Esophagus squamous epithelium (tissue), 5 donors: ENCODE measurements around the gene APMAP. TPM values are rescaled to one million over a fixed set of nuclear protein-coding genes. Genes with fewer than 3 reads are reported as not detected.

ENCODE experiments used
- DNase-seq: peaks from one replicate; lab custom pipeline; 2025; lab: John Stamatoyannopoulos, UW
- H3K27ac ChIP-seq, 4 donors: fragments of 200-600 bp; sonication (generic); one replicate each; pipeline ENCODE4 v1.5.1; 2016 to 2019; ENCODE audit warnings: mild to moderate bottlenecking in 1 of 4
- H3K27me3 ChIP-seq, 4 donors: fragments of 200-600 bp; sonication (generic); 1 replicate in 3 of 4; 2 replicates in 1 of 4; pipeline versions ENCODE4 v1.5.1 to v1.6.0; 2017 to 2021; ENCODE audit warnings: antibody characterized with exemption in 1 of 4
- H3K36me3 ChIP-seq, 3 donors: fragments of 200-600 bp; sonication (generic); one replicate each; pipeline ENCODE4 v1.5.1; 2016 to 2019
- H3K4me1 ChIP-seq, 3 donors: fragments of 200-600 bp; sonication (generic); one replicate each; pipeline ENCODE4 v1.5.1; 2017 to 2019
- H3K4me3 ChIP-seq, 4 donors: fragments of 200-600 bp; sonication (generic); 1 replicate in 3 of 4; 2 replicates in 1 of 4; pipeline ENCODE4 v1.5.1; 2016 to 2019; ENCODE audit warnings: mild to moderate bottlenecking in 2 of 4, moderate library complexity in 1 of 4
- H3K9me3 ChIP-seq, 3 donors: fragments of 200-600 bp; sonication (generic); one replicate each; pipeline ENCODE4 v1.5.1; 2016 to 2019
- CTCF ChIP-seq, 6 experiments: fragments of 450-650 bp in 4 of 6; fragments of 200-600 bp in 2 of 6; sonication (generic) in 2 of 6; IDR thresholded peaks; one replicate each; pipeline ENCODE4 v1.5.1; 2016 to 2019; ENCODE audit warnings: antibody characterized with exemption in 6 of 6, mild to moderate bottlenecking in 4 of 6, moderate library complexity in 4 of 6
- POLR2A ChIP-seq, 4 donors: fragments of 450-650 bp; IDR thresholded peaks; one replicate each; pipeline ENCODE4 v1.6.1; 2017; ENCODE audit warnings: antibody characterized with exemption in 4 of 4, mild to moderate bottlenecking in 4 of 4, moderate library complexity in 3 of 4
- WGBS, 2 donors: methylation state at CpG; one replicate each; pipeline ENCODE4 v1.1.5; 2018; 5-methylcytosine and 5-hydroxymethylcytosine counted together
- intact Hi-C: fragments of 100-400 bp; cut with DNase I; formaldehyde crosslinking; loops from one replicate; pipeline ENCODE4 v1.15.0; 2022
- total RNA-seq, 4 donors: library from RNA; depleted of rRNA; stranded (reverse); fragments of >200 nt; gene quantifications; one replicate each; pipeline ENCODE4 v1.1.0, GENCODE V29; 2016
- donor health status: DM: yes; HTN: yes; CAD: no.

Gene APMAP
- total RNA-seq, 4 donors from 2014 or later: 16.7 to 38.4 (median 25.6) TPM

DNA sequence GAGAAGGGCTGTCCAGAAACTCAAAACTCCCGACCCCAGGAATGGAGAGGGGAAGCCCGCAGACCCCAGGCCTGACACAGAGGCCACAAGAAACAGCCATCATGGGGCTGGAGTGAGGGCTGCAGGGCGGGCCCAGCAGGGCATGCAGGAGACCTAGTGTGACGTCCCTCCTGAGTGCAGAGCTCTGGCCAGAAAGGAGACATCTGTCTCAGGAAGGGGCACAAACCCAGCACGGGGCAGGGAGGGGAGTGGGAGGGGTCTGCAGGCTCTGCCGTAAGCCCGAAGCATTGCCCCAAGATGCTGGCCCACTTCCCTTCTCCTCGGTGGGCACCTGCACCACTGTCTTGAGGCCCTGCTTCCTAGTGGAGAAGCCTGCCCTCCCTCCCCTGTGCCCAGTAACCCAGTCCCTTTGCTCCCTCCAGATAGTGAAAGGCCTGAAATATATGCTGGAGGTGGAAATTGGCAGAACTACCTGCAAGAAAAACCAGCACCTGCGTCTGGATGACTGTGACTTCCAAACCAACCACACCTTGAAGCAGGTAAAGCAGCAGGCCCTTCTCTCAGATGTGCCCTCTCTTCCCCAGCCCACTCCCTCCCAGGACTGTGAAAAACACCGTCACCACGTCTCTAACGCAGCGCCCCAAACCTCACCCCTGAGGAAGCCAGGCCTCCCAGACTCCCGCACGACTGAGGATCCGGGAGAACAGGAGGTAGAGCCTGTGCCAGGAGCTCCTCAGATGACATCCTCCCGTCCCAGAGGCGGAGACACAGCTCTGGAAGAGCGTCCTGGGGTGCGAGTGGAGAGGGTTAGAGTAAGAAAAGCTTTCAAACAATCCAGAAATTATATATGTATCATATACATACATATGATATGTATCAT lies 33.8 kb downstream of the APMAP start:
- Histone ChIP-seq H3K4me3 (no peak overlapping the region), H3K27me3 (no peaks in the 10 kb centered on the region), H3K27ac (no peak overlapping the region), H3K36me3 (peaks cover 12 to 80% (median 18%) of the 10 kb centered on the region in 3 donors), H3K4me1 (peaks cover 0 to 13% (median 0%) of the 10 kb centered on the region in 3 donors), H3K9me3 (no peaks in the 10 kb centered on the region)
- intact Hi-C loops: no loop called here
- DNase-seq: no peak
- TF ChIP-seq POLR2A (IDR thresholded peaks at IDR 0.05): no peak
- WGBS, 2 donors: 78 to 92% methylated on average over 9 to 16 of the region's 20 CpGs

DNA sequence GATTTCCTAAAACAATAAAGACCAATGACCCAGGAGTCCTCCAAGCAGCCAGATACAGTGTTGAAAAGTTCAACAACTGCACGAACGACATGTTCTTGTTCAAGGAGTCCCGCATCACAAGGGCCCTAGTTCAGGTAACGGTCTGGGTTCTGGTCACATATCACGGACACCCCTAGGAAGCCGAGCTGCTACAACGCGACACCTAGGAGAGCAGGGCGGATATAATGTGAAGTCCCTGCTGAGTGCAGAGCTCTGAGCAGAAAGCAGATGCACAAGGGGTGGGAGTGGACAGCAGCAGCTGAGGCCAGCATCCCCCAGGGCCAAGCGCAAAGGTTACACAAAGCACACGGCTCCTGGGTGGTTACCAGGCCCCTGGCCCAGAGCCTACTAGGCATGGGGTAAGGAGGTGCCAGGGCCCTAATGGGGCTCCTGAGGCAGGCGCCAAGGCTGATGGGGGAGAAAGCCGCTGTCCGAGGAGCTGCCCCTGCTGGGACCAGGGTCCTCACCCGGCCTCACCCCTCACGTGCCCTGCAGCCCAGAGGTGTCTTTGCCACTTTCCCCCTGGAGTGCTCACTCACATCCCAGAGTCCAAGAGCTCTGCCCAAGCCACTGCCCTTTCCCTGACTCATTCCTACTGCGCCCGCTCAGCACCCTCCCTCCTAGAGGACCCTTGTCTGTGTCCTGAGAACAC lies 35.1 kb downstream of the APMAP start:
- no peak for DNase-seq
- H3K36me3 ChIP-seq: peaks cover 8 to 67% (median 8%) of the 10 kb centered on the region in 3 donors

DNA sequence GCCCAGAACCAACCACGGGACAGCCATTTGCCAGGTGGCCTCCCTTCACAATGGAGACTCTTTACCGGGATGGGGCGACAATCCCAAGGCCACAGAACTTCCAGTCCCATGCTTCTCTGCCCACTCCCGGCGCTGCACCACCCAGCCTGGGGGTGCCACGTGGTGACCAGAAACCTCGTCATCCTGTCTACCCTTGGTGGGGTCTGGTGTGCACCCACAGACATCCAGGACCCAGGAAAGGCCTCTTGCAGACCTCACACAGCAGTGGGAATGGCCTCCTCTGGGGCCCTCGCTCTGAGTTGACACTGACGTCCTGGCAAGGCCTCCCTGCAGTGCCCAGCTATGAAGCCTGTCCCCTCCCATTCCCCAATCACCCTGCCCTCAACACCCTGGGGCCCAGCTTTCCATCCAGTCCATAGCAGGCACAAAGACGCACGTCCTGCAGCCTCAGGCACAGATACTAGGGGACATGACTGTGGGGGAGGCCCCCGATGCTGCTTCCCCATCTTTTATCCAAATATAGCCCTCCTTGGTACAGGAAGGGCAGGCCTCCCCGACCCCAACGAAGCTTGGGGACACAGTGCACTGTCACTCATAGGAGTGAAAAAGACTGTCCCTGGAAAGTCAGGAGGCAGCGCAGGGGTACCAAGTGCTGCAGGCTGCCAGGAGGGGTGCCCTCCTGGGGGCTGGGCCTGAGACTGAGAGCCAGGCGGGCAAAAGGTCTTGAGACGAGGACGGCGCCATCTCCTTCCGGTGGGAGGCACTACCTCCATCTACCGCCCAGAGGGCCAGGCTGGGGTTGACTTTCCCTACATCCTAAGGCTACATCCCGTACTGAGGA lies 36.3 kb downstream of the APMAP start:
- peaks cover 0 to 18% (median 0%) of the 10 kb centered on the region in 3 donors for H3K4me1 ChIP-seq
- intact Hi-C loops: no loop called here
- TF ChIP-seq CTCF (IDR thresholded peaks at IDR 0.05) (no peak), POLR2A (IDR thresholded peaks at IDR 0.05) (no peak)
- peaks cover 5 to 55% (median 8%) of the 10 kb centered on the region in 3 donors for H3K36me3 ChIP-seq
- H3K9me3 ChIP-seq: no peaks in the 10 kb centered on the region
- no peaks in the 10 kb centered on the region for H3K27me3 ChIP-seq
- H3K27ac ChIP-seq: no peak overlapping the region
- 92 to 96% methylated on average over 2 to 12 of the region's 22 CpGs for WGBS, 2 donors
- no peak for DNase-seq
- no peak overlapping the region for H3K4me3 ChIP-seq

More for the DNA sequence above, 35.1 kb downstream of the APMAP start:
- TF ChIP-seq CTCF (IDR thresholded peaks at IDR 0.05) (no peak), POLR2A (IDR thresholded peaks at IDR 0.05) (no peak)
- 92 to 94% methylated on average over 9 to 12 of the region's 18 CpGs for WGBS, 2 donors
- Histone ChIP-seq H3K27ac (no peak overlapping the region), H3K4me3 (no peak overlapping the region), H3K4me1 (peaks cover 0 to 22% (median 0%) of the 10 kb centered on the region in 3 donors), H3K9me3 (no peaks in the 10 kb centered on the region), H3K27me3 (no peaks in the 10 kb centered on the region)
- intact Hi-C loops: no loop called here

DNA sequence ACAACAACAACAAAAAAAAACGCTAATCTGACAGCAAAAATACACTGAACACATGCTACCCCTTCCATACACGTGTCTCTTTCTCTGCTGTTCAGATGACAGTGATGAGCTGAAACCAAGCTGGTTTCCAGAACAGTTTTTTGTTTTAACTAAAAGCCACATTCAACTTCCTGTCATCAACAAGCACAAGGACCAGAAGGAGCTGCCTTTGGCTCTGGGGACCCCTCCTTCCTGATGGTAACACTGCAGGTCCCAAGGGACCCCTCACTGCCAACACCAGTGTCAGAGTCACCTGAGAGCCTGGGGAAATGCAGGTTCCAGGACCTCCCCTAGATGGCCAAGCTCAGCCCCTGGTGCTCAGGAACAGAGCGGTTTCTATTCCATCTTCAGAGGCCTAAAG lies 37.5 kb downstream of the APMAP start:
- DNase-seq: no peak
- Histone ChIP-seq H3K9me3 (no peaks in the 10 kb centered on the region), H3K36me3 (peaks cover 0 to 44% (median 2%) of the 10 kb centered on the region in 3 donors), H3K4me3 (no peak overlapping the region), H3K27me3 (no peaks in the 10 kb centered on the region), H3K27ac (no peak overlapping the region), H3K4me1 (peaks cover 0 to 8% (median 0%) of the 10 kb centered on the region in 3 donors)
- no peak for TF ChIP-seq POLR2A (IDR thresholded peaks at IDR 0.05)
- no peak for TF ChIP-seq CTCF (IDR thresholded peaks at IDR 0.05)
- 51 to 71% methylated on average over 3 of the region's 3 CpGs for WGBS, 2 donors
- intact Hi-C loops: no loop called here

DNA sequence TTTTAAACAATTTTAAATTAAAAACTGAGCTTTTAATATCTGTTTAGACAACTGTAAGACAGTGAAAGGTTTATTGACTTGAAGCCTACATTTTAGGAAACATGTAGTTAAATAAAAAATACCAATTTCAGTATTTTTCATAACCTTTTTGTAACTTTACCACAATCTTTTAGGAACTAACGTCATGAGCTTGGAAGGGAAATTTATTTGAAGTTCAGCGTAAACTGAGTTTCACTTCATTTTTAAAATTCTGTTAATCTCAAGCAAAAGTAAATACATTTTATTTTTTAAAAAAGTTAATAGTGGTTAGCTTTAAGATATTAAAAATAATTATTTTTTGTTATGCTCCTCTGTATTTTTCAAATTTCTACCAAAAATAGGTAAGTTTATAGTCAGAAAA lies 38.0 kb downstream of the APMAP start:
- DNase-seq: no peak
- Histone ChIP-seq H3K4me3 (no peak overlapping the region), H3K27me3 (no peaks in the 10 kb centered on the region), H3K36me3 (peaks cover 0 to 39% (median 0%) of the 10 kb centered on the region in 3 donors), H3K4me1 (peaks cover 0 to 8% (median 0%) of the 10 kb centered on the region in 3 donors), H3K27ac (no peak overlapping the region), H3K9me3 (no peaks in the 10 kb centered on the region)
- 66 to 73% methylated on average over 2 of the region's 2 CpGs for WGBS, 2 donors
- TF ChIP-seq POLR2A (IDR thresholded peaks at IDR 0.05) (no peak), CTCF (IDR thresholded peaks at IDR 0.05) (no peak)
- intact Hi-C loops: no loop called here
